Hepatocyte (in vitro differentiated cells): ENCODE data around the gene HSPA12A. TPM values are rescaled to one million over a fixed set of nuclear protein-coding genes. Genes with fewer than 3 reads are reported as not detected.

Experiments
- DNase-seq: peaks from one replicate; pipeline ENCODE4 v3.0.0-alpha.2; 2016; ENCODE audit warnings: low spot score
- H2AFZ ChIP-seq: fragments of 200-600 bp; sonication (generic); 2 replicates; pipeline ENCODE4 v1.6.0; 2016; ENCODE audit warnings: antibody characterized with exemption, mild to moderate bottlenecking
- H3K27ac ChIP-seq: fragments of 200-600 bp; sonication (generic); 2 replicates; pipeline ENCODE4 v1.5.1; 2016; ENCODE audit warnings: mild to moderate bottlenecking
- H3K27me3 ChIP-seq: fragments of 200-600 bp; sonication (generic); 2 replicates; pipeline ENCODE4 v1.6.1; 2016
- H3K36me3 ChIP-seq: fragments of 200-600 bp; sonication (generic); replicated peaks from 2 replicates; pipeline ENCODE4 v1.5.1; 2016; ENCODE audit warnings: low read depth; ENCODE audit not compliant: insufficient read depth
- H3K4me1 ChIP-seq: fragments of 200-600 bp; sonication (generic); 2 replicates; pipeline ENCODE4 v1.5.1; 2016; ENCODE audit warnings: mild to moderate bottlenecking, moderate library complexity; ENCODE audit not compliant: insufficient read depth
- H3K4me2 ChIP-seq: fragments of 200-600 bp; sonication (generic); 2 replicates; pipeline ENCODE4 v1.6.0; 2016
- H3K4me3 ChIP-seq: fragments of 200-600 bp; sonication (generic); 2 replicates; pipeline ENCODE4 v1.5.1; 2016; ENCODE audit warnings: mild to moderate bottlenecking
- H3K79me2 ChIP-seq: fragments of 200-600 bp; sonication (generic); 2 replicates; pipeline ENCODE4 v1.6.0; 2017; ENCODE audit warnings: mild to moderate bottlenecking
- H3K9me2 ChIP-seq: fragments of 200-600 bp; sonication (generic); replicated peaks from 2 replicates; pipeline ENCODE4 v1.6.0; 2017; ENCODE audit warnings: mild to moderate bottlenecking; ENCODE audit not compliant: insufficient read depth
- H3K9me3 ChIP-seq: fragments of 200-600 bp; sonication (generic); 2 replicates; pipeline ENCODE4 v1.5.1; 2016; ENCODE audit warnings: low read depth, mild to moderate bottlenecking
- H4K20me1 ChIP-seq: fragments of 200-600 bp; sonication (generic); 2 replicates; pipeline ENCODE4 v1.6.0; 2016; ENCODE audit warnings: mild to moderate bottlenecking; ENCODE audit not compliant: insufficient read depth, poor library complexity, severe bottlenecking
- CTCF ChIP-seq: fragments of 200-600 bp; sonication (generic); IDR thresholded peaks from 2 replicates; pipeline ENCODE4 v1.5.1; 2016; ENCODE audit warnings: antibody characterized with exemption, mild to moderate bottlenecking; ENCODE audit not compliant: poor library complexity
- EZH2 ChIP-seq: fragments of 200-600 bp; sonication (generic); IDR thresholded peaks from 2 replicates; pipeline ENCODE4 v1.6.1; 2016; ENCODE audit warnings: antibody characterized with exemption, mild to moderate bottlenecking, borderline replicate concordance
- EZH2phosphoT487 ChIP-seq: fragments of 200-600 bp; sonication (generic); IDR thresholded peaks from one replicate; pipeline ENCODE4 v1.6.1; 2018; ENCODE audit warnings: antibody characterized with exemption, mild to moderate bottlenecking, low read depth, moderate library complexity; ENCODE audit not compliant: unreplicated experiment, severe bottlenecking
- WGBS: methylation state at CpG from one replicate; pipeline ENCODE4 v1.1.6; 2016; ENCODE audit warnings: low lambda C conversion rate; ENCODE audit errors: missing lambda C conversion rate; 5-methylcytosine and 5-hydroxymethylcytosine counted together
- polyA plus RNA-seq: library from polyadenylated mRNA; unstranded; fragments of >200 nt; fragmentation: Nextera tagmentation; extraction: Ambion mirVana; gene quantifications from 2 replicates; pipeline ENCODE4 v1.2.1, GENCODE V29; 2016
- total RNA-seq: library from RNA; depleted of rRNA; stranded (reverse); fragments of >200 nt; gene quantifications from 2 replicates; pipeline ENCODE4 v1.2.3, GENCODE V29; 2014

HSPA12A gene
- total and polyA plus RNA-seq, 2 experiments from 2014 or later, result 8.7 to 9.9 TPM

GRCh38 chr10:116748041-116748440 is 5.7 kb upstream of the HSPA12A start:
- H3K27me3 ChIP-seq, result peaks cover 3% of the 10 kb centered on the region
- no peaks in the 10 kb centered on the region for H3K9me2 ChIP-seq
- H2AFZ ChIP-seq, result no peak overlapping the region
- no peak for TF ChIP-seq CTCF
- WGBS, result 41% methylated on average over 1 of the region's 1 CpG
- no peaks in the 10 kb centered on the region for H4K20me1 ChIP-seq
- H3K79me2 ChIP-seq, result no peaks in the 10 kb centered on the region
- peak; percentile 52 for DNase-seq
- H3K36me3 ChIP-seq, result no peaks in the 10 kb centered on the region
- no peak overlapping the region for H3K4me2 ChIP-seq
- no peak overlapping the region for H3K4me3 ChIP-seq
- peak overlapping the region; percentile 38 for H3K27ac ChIP-seq
- no peaks in the 10 kb centered on the region for H3K9me3 ChIP-seq
- H3K4me1 ChIP-seq, result peaks cover 4% of the 10 kb centered on the region

- Histone ChIP-seq H3K9me3 (no peaks in the 10 kb centered on the region), H3K4me1 (peaks cover 4% of the 10 kb centered on the region), H3K27me3 (peaks cover 3% of the 10 kb centered on the region), H3K4me3 (no peak overlapping the region), H3K36me3 (no peaks in the 10 kb centered on the region), H3K27ac (no peak overlapping the region), H4K20me1 (no peaks in the 10 kb centered on the region), H3K4me2 (no peak overlapping the region), H2AFZ (no peak overlapping the region), H3K9me2 (no peaks in the 10 kb centered on the region), H3K79me2 (no peaks in the 10 kb centered on the region)
- WGBS, result 69% methylated on average over 7 of the region's 7 CpGs
- no peak for DNase-seq
- TF ChIP-seq EZH2phosphoT487, result no peak
- no peak for TF ChIP-seq EZH2
- TF ChIP-seq CTCF, result no peak
These were observed 5.0 kb upstream of the HSPA12A start for GRCh38 chr10:116747325-116747724.

GRCh38 chr10:116744885-116745284 is 2.5 kb upstream of the HSPA12A start:
- no peak overlapping the region for H3K4me3 ChIP-seq
- no peaks in the 10 kb centered on the region for H3K9me3 ChIP-seq
- H3K79me2 ChIP-seq, result no peaks in the 10 kb centered on the region
- no peak for DNase-seq
- H3K27me3 ChIP-seq, result peaks cover 15% of the 10 kb centered on the region
- H3K4me1 ChIP-seq, result peaks cover 12% of the 10 kb centered on the region
- TF ChIP-seq EZH2phosphoT487, result no peak
- no peak for TF ChIP-seq EZH2
- TF ChIP-seq CTCF, result no peak
- H2AFZ ChIP-seq, result no peak overlapping the region
- H3K4me2 ChIP-seq, result no peak overlapping the region
- no peaks in the 10 kb centered on the region for H3K36me3 ChIP-seq
- no peaks in the 10 kb centered on the region for H3K9me2 ChIP-seq
- no peaks in the 10 kb centered on the region for H4K20me1 ChIP-seq
- H3K27ac ChIP-seq, result no peak overlapping the region
- 86% methylated on average over 6 of the region's 6 CpGs for WGBS

GRCh38 chr10:116744163-116744753 is 1.9 kb upstream of the HSPA12A start:
- H3K79me2 ChIP-seq, result no peaks in the 10 kb centered on the region
- H3K4me2 ChIP-seq, result no peak overlapping the region
- H3K4me1 ChIP-seq, result peaks cover 12% of the 10 kb centered on the region
- H3K9me3 ChIP-seq, result no peaks in the 10 kb centered on the region
- H3K27me3 ChIP-seq, result peaks cover 16% of the 10 kb centered on the region
- 91% methylated on average over 12 of the region's 12 CpGs for WGBS
- no peak for DNase-seq
- H4K20me1 ChIP-seq, result no peaks in the 10 kb centered on the region
- no peak for TF ChIP-seq EZH2
- no peak for TF ChIP-seq CTCF
- no peak for TF ChIP-seq EZH2phosphoT487
- H3K36me3 ChIP-seq, result no peaks in the 10 kb centered on the region
- no peak overlapping the region for H2AFZ ChIP-seq
- no peak overlapping the region for H3K27ac ChIP-seq
- H3K4me3 ChIP-seq, result no peak overlapping the region
- no peaks in the 10 kb centered on the region for H3K9me2 ChIP-seq
